Activated CD8-positive, alpha-beta memory T cell treated with anti-CD3 and anti-CD28 coated beads, Interleukin-2, amount 50 U/mL, for 48 hours (primary cell): ENCODE measurements around the gene HPCAL1.
"Not testable (repeated sequence)": the region's sequence is repeated elsewhere in the genome, so short reads cannot be mapped to it uniquely, and the experiment has no call there.

ENCODE experiments used
- DNase-seq: peaks from one replicate; pipeline ENCODE4 v3.0.0-alpha.2; 2020

HPCAL1 gene

GRCh38 chr2:10285191-10285555 lies 17.5 kb upstream of the HPCAL1 start:
- DNase-seq: no peak

GRCh38 chr2:10285556-10286198 lies 17.0 kb upstream of the HPCAL1 start:
- no peak for DNase-seq

GRCh38 chr2:10286216-10287037 lies 16.3 kb upstream of the HPCAL1 start:
- no peak for DNase-seq

GRCh38 chr2:10287761-10288160 lies 14.9 kb upstream of the HPCAL1 start:
- DNase-seq: no peak

GRCh38 chr2:10288606-10289005 lies 14.1 kb upstream of the HPCAL1 start:
- no peak for DNase-seq

- no peak for DNase-seq
These were observed 13.4 kb upstream of the HPCAL1 start for GRCh38 chr2:10289352-10289751.

- DNase-seq: no peak
These were observed 12.8 kb upstream of the HPCAL1 start for GRCh38 chr2:10289891-10290290.

- DNase-seq: not testable (repeated sequence)
These were observed 11.3 kb upstream of the HPCAL1 start for GRCh38 chr2:10291376-10291775.

GRCh38 chr2:10292033-10292432 lies 10.7 kb upstream of the HPCAL1 start:
- no peak for DNase-seq

GRCh38 chr2:10293603-10294002 lies 9.1 kb upstream of the HPCAL1 start:
- DNase-seq: no peak

GRCh38 chr2:10294077-10294476 lies 8.6 kb upstream of the HPCAL1 start:
- DNase-seq: no peak

- DNase-seq: not testable (repeated sequence)
These were observed 7.1 kb upstream of the HPCAL1 start for GRCh38 chr2:10295649-10296048.

GRCh38 chr2:10296142-10296541 lies 6.6 kb upstream of the HPCAL1 start:
- DNase-seq: no peak

GRCh38 chr2:10297191-10297830 lies 5.4 kb upstream of the HPCAL1 start:
- no peak for DNase-seq

GRCh38 chr2:10297959-10298531 lies 4.7 kb upstream of the HPCAL1 start:
- DNase-seq: peak; percentile 67

GRCh38 chr2:10298777-10299176 lies 3.9 kb upstream of the HPCAL1 start:
- not testable (repeated sequence) for DNase-seq

- no peak for DNase-seq
These were observed 2.3 kb upstream of the HPCAL1 start for GRCh38 chr2:10300328-10300920.

- DNase-seq: peak; percentile 65
These were observed 1.4 kb upstream of the HPCAL1 start for GRCh38 chr2:10300997-10301940.

GRCh38 chr2:10301941-10302478 lies 694 bp upstream of the HPCAL1 start:
- DNase-seq: no peak

- peak; percentile 69 for DNase-seq
These were observed 533 bp downstream of the HPCAL1 start for GRCh38 chr2:10303181-10303693.

GRCh38 chr2:10303694-10304378 lies 1.1 kb downstream of the HPCAL1 start:
- peak; percentile 74 for DNase-seq
